Islet of Langerhans (tissue), 1 donor: ENCODE measurements around the gene GLP1R.

Experiments
- FAIRE-seq: peaks from one replicate; lab custom pipeline; 2011; peaks lifted over from hg19 to GRCh38; lab: Jason Lieb, UNC

The GLP1R gene

DNA sequence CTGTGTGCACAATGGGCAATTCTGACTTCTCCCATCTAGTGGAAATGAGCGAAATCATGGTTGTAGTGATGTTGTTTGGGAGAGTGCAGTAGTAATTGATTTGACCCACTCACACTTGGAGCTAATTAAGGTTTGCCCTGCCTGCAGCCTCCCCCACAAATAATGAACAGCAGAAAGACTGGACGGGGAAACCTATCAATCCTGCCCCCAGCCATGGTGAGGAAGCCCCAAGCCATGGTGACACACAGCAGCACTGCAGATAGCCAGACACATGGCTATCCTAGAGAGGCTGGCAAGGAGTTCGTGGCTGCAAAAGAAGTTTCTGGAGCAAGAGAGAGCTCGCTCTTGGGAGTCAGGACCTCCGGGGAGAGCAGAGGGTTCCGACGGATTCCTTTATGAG lies 38.6 kb downstream of the GLP1R start:
- FAIRE-seq: no peak

DNA sequence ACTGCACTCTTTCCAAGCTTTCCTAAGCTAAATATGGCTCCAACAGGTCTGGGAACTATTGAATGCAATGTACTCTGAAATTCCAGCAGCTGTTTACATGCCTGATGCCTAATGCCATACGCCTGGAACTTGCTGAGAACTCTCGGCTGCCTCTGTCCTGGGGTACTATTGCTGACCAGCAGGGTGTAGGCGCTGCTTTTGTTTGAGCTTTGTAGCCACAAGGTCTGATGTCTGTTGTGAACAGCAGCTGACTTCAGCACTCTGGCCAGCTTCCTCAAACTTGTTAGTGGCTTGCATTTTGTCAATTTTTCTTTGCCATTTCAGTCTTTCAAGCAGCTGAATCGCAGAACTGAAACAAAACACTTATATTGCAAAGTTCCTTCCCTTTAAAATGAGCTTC lies 39.8 kb downstream of the GLP1R start:
- no peak for FAIRE-seq

GRCh38 chr6:39090036-39090435 lies 41.5 kb downstream of the GLP1R start:
- no peak for FAIRE-seq

GRCh38 chr6:39091220-39091619 lies 42.6 kb downstream of the GLP1R start:
- no peak for FAIRE-seq

DNA sequence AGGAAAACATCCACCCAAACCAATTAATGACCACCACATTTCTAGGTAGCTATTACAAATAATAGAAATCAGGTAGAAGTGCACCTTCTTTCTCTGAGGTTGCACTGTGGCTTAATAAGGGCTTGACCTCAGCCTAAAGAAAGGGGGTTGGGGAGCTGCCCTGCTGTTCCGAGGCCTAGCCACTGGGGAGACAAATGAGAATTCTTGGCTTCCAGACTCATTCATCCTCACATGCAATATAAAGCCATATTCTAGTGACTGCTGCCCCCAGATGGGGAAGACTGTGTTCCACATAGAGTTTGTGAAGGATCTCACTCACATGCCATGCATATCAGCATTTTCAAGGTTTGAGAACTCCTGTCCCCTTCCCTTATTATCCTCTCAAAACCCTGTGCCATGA lies 43.5 kb downstream of the GLP1R start:
- FAIRE-seq: no peak

- FAIRE-seq: no peak
These were observed 44.6 kb downstream of the GLP1R start for GRCh38 chr6:39093149-39093708.

GRCh38 chr6:39095578-39095977 lies 47.0 kb downstream of the GLP1R start:
- FAIRE-seq: no peak

- no peak for FAIRE-seq
These were observed 51.8 kb downstream of the GLP1R start for GRCh38 chr6:39100358-39100757.

GRCh38 chr6:39102071-39102820 lies 53.7 kb downstream of the GLP1R start:
- no peak for FAIRE-seq

DNA sequence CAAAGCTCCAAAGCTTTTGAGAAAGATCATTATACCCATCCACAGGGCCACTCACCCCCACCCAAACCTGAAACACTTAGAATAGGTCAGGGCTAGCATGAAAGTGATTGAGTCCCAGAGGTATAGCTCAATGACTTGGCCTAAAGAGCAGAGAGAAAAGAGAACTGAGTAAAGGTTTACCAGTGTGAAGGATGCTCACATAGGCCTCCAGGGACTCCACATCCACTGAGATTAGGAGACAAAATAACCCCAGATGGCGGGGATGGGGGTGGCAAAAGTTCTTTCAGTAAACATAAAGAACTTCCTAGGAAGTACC lies 54.2 kb downstream of the GLP1R start:
- no peak for FAIRE-seq

GRCh38 chr6:39104528-39104927 lies 55.9 kb downstream of the GLP1R start:
- FAIRE-seq: no peak

GRCh38 chr6:39107034-39107433 lies 58.5 kb downstream of the GLP1R start:
- FAIRE-seq: no peak

DNA sequence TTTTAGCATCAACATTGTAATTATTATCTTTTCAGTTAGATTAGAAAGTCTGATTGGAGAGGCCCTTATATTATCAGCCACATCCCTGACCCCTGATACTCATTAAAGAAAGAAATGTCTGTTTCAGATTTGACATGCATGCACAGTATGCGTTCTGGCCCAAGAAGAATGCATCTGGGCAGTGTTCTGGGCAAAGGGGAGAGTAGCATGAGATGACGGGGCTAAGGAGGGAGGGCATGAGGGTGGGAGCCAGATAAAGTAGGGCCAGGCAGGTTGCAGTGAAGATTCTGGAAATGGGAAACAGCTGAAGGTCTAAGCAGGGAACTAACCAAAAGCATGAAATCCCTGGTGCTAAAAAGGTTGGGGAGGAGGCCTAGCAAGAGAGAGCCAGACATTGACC lies 59.1 kb downstream of the GLP1R start:
- FAIRE-seq: no peak

- no peak for FAIRE-seq
These were observed 59.7 kb downstream of the GLP1R start for GRCh38 chr6:39108041-39108839.

DNA sequence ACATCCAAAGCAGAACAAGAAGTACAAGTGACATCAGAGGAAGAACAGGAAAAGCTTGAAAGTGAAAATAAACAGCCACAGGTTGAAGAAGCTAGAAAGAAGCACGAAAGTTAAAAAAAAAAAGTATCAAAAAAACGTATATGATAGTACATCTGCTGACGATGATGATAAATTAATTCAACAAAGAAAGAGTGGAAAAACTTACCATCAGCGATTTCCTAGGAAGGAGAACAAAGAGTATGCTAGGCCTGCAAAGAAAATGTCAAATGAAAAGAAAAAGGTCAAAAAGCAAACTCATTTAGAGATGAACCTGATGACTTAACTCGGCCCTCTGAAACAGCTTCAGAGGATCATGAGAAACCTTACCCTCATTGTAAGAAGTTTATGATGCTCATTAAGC lies 62.7 kb downstream of the GLP1R start:
- FAIRE-seq: no peak

- peak; percentile 30 for FAIRE-seq
These were observed 65.2 kb downstream of the GLP1R start for GRCh38 chr6:39113788-39114187.

DNA sequence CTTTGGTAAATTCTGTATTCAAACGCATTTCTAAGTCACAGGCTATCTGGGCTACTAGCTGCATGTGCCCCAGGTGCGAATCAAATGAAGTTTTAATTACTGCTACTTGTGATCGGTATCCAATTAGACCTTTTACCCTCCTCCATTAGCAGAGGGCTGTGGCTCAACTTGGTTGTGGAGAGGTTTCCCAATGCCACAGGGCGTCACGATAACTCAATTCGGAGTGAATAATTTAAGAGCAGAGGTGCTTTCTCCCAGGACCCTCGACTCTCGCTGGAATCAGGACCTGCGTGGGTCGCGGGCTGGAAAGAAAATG lies 65.8 kb downstream of the GLP1R start:
- FAIRE-seq: no peak

GRCh38 chr6:39114704-39115599 lies 66.4 kb downstream of the GLP1R start, which contains the start of gene SAYSD1:
Gene SAYSD1, minus strand, starts transcription at chr6:39115186. Its CDS starts 97 bp downstream, at chr6:39115089.
- no peak for FAIRE-seq

- no peak for FAIRE-seq
These were observed 70.3 kb downstream of the GLP1R start for GRCh38 chr6:39118921-39119320.

GRCh38 chr6:39124114-39124513 lies 75.5 kb downstream of the GLP1R start:
- no peak for FAIRE-seq

DNA sequence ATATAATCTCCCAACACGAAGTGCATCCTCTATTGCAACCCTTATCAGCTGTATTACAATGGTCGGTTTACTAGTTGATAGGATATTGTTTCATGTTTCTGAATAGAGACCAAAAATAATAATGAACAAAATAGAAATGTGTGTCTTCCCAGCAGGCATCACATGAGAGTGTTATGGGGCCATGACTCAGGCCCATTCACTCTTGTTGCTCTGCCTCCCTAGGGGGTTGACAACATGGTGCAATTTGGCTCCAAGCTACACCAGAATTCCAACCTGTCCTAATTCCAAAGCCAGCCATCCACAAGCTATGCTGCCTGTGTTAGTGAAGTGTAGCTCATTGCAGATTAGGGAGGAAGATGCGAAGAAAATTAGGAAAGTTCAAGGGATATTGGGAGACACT lies 79.5 kb downstream of the GLP1R start:
- no peak for FAIRE-seq

GRCh38 chr6:39128832-39129231 lies 80.3 kb downstream of the GLP1R start:
- no peak for FAIRE-seq

GRCh38 chr6:39130691-39131090 lies 82.1 kb downstream of the GLP1R start:
- no peak for FAIRE-seq
